T-helper 9 cell (primary cell): ENCODE measurements around the gene PRIMA1.

Experiments used
- DNase-seq: peaks from one replicate; pipeline ENCODE4 v3.0.0-alpha.2; 2020

PRIMA1 gene

DNA sequence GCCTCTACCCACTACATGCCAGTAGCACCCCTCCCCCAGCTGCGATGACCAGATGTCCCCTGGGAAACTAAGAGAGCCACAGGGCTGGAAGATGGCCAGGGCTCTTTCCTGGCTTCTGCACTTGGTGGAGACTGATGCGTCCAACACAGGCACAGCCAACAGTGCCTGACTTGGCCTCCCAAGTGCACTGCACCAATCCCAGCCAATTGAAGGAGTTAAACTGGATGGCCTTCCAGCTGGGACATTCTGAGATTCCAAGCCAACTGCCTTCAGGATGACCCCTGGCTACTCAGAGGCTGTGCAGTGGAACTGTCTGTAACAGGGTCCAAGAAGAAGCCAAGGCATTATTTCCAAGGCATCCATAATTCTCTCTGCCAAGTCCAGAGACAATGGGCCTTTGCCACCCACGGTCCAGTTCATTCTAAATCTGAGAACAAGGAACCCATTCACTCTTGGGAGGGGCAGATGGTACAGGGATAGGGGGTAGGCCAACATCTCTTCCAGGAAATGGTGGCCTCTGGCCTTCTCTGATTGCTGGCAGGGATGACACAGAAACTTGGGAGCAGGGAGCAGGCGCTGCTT is 35.2 kb downstream of the PRIMA1 start:
- no peak for DNase-seq

DNA sequence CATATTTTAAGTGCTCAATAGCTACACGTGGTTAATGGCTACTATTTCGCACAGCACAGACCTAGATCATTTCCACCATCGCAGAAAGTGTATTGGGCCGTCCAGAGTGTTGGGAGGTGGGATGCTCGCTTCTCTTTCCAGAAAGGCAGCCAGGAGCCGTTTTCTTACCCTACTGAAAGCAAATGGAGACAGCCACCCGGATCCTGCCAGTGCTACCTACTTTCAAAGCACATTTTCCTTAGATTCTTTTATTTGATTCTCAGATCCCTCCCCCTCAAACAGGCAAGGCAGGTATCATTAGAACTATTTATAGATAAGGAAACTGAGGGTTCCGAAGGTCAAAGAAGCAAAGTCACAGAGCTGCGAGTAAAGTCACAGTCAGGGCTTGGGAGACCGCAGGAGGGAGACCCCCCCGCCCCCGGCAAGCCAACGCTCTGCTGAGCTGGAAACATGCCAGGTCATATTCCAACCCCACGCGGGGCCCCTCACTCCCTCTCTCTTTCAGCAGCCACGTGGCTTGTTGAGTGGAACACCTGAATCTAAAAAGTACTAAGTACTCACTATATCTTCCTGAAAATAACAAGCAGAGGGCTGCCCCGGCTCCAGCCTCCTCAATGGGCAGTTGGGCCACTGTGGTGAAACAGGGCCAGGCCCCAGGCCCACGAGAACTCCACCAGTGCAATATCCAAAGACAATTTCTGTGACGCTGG is 36.2 kb downstream of the PRIMA1 start:
- DNase-seq, result no peak

DNA sequence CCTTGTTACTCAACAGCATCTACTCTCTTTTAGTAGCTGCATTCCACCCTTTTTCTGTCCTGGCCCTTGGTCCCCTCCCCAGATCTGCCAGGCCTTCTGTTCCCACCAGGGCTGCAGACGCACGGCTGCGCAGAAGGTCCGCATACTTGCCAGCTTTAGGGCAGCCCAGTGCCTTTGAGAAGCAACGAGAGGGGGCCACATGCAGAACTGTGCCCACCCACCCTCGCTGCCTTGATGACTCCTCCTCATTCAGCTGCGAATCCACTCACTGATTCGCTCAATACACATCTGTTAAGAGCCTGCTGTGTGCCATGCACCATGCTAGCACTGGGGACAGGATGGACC is 39.2 kb downstream of the PRIMA1 start:
- no peak for DNase-seq

DNA sequence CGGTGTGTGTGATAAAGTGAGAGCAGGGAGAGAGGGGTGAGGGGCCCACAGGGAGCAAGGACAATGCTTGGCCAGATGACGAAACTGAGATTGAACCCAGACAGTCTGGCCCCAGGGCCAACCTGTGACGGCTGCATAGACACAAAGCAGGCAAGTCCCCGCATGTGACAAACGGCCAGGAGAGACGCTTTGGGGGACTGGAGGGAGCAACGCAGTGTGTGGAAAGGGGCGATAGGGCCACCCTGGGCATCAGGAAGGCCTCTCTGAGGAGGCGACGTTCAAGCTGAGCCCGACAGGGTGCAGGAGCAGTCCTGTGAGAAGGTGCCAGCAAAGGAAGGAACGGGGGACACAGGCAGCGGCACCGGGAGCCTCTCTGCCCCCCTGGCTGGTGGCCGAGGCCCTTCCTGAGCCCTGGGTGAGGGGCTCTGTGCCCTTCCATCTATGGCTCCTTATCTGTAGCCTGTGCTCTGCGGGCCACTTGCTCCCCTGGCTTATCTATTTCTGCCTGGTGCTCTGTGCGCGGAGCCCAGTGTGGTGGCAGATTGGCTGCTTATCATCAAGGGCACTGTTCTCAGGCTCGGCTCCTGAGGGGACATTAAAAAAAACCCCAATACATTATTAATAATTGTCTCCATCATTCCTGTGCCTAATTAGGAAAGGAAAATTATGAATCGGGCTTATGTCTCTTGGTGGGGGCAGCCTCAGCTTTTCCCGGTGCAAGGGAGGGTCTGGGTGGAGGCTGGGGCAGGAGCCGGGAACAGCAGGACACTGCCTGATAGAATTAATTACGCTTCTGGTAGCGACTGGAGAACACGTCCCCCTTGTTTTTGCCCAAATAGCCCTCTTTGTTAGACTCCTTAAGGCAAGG is 39.8 kb downstream of the PRIMA1 start:
- DNase-seq, result no peak

DNA sequence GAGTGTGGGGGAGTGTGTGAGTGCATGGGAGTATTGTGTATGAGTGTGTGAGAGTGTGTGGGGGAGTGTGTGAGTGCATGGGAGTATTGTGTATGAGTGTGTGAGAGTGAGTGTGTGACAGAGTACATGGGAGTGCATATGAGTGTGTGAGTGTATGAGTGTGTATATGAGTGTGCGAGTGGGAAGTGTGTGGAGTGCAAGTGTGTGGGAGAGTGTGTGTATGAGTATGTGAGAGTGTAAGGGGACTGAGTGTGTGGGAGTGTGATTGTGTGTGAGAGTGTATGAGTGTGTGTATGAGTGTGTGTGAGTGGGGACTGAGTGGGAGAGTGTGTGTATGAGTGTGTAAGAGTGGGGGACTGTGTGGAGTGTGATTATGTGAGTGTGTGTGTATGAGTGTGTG is 40.7 kb downstream of the PRIMA1 start:
- no peak for DNase-seq

DNA sequence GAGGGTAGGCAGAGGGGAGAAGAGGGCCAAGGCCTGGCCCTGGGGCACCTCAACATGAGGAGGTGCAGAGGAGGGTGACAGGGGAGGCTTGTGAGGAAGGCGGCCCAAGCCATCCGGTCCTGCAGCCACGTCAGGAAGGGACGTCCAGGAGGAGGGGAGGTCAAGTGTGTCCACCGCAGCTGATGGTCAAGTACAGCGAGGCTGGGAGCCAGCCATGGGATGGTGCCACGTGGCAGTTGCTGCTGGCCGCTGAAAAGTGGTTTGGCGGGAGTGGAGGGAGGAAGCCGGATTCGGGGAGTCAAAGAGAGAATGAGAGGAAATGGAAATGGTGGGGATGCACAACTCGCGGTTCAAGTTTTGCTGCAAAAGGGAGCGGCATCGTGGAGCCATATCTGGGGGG is 41.2 kb downstream of the PRIMA1 start:
- DNase-seq, result no peak

DNA sequence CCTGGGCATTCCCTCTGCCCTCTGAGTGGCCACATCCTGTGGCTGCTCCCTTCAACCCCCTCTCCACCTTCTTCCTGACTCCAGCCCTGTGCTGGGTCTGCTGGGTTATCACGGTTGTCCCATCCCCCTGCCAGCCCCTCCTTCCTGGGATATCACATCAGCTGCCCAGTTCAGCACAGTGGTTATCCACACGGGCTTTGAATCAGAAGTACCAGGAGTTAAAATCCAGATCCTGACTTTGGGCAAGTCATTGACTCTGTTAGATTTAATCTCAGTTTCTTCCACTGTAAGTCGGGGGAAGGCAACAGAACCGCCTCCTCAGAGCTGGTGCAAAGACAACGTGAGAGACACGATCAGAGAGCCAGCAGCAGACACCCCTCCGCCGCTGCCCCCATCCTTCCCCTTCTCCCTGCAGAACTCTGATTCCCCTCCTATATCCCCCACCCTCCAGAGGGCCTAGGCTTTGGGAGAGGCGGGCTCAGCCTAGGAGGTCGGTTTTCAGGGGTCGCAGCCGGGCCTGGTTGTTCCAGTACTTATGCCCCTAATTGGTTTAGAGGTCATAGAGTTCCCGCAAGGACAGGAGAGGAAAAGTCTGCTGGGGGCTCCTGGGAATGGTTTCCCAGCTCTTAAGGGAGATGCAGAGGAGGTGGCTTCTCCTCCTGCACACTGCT is 42.5 kb downstream of the PRIMA1 start:
- DNase-seq, result no peak

DNA sequence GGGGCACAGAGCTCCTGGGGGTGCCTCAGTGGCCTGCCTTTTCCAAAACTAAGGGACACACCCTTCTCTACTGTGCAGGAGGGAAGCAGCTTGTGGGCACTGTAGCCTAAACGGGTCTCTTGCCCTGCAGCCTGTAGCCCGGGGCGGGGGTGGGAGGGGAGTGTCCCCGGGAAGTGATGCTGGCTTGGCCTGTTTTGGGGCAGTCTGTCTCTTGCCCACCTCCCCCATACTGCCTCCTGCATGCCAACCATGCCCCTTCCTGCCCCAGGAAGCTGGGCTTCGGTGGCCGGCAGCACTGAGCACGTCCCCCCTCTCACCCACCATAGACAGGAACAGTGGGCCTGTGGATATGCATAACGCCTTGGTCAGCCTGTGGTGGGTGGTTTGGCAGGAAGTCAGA is 43.4 kb downstream of the PRIMA1 start:
- DNase-seq, result no peak

DNA sequence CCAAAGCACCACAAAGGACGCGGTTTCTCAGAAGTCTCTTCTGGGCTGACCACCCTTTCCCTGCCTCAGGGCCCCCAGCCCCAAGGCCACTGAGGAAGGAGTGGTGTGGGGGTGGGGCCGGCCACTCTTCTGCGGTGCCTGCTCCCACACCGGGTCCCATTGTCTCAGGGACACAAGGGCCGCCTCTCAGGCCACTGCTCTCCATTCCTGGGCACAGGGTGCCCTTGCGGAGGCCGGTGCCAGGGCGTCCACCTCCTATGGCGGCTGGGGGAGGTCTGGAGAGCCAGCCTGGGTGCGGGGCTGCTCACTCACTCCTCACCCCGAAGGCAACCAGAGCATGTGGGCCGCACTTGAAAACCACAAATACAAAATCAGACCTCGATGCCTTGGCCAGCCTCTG is 44.1 kb downstream of the PRIMA1 start:
- no peak for DNase-seq

DNA sequence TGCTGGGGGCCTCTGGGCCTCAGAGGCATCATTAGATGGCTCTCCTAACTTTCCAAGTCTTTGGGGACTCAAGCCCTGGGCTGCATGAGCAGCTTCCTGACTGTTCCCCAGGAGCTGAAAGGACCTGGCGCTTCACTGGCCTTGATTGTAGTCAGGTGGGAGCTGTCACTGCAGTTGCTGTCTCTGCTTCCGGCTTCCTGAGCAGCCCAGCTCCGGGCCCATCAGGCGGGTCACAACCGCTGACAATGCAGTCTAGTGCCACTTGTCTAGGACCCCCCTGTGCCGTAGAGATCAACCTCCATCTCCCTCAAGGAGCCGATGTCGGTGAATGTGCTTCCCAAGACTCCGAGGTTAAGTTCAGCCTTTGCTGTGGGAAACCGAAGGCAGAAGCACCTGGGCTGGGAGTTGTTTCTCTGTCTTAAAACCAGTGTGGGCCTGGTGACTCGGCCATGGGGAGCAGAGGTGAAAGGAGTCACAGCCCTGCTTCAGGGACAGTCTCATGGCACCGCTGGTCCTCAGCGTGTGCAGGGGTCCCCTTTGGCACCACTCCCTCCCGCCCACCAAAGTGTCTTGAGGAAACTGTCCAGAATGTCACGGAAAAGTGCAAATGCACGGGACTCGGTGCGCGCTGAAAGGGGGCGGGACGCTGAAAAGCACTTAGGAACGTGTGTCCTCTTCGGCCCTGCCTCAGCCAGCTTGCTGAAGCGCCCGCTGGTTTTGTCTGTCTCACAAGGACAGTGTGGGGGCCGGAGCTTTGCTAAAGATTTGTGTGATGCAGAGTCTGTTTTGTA is 44.8 kb downstream of the PRIMA1 start:
- DNase-seq, result no peak

DNA sequence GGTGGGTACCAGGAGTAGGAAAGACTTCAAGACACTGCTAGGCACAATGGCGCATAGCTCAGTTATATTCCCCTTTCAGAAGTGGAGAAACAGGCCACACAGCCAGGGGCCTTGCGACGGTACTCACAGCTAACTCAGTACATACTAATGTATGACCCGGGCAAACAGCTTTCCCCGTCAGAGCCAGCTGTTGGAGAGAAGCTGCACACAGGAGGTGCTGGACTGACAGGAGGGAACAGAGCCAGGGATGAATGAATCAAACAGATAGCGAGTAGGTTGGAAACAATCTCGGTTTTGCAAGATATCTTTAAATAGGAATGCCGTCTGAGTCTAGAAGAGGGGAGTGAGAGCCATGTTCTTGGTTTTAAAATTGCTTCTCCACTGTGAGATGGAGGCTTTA is 45.5 kb downstream of the PRIMA1 start:
- DNase-seq, result no peak

DNA sequence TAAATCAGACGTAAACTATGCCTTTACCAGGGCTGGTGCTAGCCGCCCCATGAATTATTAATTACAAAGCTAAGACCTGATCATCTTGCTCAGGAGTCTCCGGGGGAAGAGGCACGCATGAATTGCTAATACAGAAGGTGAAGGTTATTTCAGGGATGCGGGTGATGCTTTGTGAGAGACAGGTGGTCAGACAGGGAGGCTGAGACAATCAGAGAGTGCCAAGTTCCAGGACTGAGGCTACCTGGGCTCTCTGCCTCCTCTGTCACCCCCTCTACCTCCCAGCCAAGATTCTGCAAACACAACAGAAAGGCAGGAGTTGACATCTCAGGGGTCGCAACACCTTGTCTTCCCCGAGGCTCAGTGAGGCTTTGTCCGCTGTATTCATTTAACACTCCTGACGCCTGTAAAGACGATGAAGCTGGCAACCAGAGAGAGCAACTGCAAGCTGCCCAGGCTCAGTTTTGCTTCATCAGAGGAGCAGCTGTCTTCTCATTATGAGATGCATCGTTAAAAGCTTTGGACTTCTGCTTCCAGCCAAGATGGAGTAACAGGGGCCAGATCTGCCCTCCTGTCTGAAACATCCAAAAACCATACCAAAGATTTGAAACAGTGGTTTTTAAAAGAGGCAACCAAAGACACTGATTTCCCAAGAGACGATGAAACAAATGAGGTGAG is 46.6 kb downstream of the PRIMA1 start:
- no peak for DNase-seq

DNA sequence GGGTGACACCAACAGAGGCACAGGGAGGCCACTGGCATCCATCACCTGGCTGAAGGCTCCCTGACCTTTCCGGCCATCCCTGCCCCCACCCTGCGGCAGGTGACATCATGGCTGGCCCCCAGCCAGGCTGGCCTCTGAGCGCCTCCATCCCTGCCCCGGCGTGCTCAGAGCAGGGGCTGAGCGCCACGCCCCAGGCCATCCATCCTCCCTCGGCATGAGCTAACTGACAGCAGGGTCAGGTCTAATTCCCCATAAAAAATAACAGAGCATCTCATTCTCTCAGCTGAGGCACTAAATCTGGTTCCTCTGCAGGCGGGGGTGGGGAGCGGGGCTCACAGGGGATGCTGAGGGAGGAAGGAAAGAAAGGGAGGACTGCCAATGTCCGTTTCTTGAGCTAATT is 50.7 kb downstream of the PRIMA1 start:
- DNase-seq, result no peak

DNA sequence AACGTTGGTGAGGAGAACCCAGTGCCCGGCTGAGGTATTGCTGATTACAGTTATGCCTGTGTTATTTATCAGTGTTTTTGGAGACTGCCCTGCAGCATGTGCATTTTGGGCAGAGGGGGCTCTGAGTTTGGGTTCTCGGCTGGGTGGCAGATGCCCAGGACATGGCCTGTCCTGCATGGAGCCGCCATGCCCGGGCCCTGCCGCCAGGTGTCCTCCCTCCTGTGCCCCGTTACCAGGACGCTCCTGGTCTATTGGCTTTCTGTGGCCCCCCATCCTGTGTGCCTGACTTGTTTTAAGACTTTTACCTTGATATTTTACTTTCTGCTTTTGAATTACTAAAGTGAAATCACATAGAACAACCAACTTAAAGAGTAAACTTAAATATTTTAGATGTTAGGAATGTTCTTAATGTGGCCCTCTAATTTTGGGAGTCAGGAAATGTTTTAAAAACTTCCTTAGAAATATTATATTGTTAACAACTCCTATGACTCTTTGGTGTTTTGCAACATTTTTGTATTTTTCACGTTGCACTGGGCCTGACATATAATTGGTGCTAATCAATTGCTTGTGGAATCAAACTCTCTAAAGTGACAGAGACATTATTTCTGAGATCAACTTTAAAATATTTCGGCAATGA is 51.8 kb downstream of the PRIMA1 start:
- DNase-seq, result no peak

DNA sequence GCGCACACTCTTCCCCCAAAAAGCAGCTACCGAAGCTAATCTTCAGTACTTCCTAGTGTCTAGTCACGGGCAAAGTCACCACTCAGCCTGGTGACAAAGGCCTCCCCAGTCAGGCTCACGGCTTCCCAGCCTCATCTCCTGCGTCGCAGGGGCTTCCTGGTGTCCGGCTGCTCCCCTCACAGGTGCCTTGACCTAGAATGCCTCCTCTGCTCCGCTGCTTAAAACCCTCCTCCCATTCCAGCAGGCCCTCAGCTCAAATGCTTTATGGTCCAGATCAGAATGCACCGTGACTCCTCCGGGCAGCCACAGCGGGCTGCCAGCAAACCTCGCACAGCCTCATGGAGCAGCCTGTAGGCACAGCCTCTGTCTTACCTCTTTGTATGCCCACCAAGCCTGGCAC is 53.1 kb downstream of the PRIMA1 start:
- DNase-seq, result no peak

DNA sequence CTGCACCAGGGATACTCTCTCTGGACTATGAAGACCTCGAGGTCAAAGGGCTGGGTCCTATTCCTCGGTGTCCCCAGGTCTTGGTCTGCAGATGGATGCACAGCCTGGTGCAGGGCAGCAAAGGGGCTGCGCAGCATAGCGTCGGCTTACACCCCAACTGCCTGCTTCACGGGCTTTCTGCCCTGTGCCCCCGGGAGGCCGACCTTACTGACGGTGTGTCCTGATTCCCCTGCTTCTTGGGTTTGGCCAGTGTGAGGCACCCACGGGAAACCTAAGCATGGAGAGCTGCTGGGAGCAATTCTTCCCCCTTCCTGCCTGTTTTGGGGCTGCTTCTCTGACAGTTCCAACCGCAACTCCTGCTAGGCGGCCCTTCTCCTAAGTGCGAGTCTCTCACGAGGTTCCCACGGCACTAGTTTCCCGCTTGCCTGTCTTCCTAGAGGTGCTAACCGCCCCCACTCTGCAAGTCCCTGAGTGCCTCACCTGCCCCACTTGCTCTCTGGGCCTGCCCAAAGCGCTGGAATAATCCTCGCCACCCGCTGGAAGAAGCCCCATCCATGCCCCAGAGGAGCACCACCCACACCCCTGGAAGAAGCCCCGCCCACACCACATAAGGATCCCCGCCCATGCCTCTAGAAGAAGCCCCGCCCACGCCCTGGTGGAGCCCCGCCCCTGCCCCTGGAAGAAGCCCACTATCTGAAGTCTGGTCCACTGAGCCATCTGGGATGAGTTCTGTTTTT is 54.0 kb downstream of the PRIMA1 start:
- DNase-seq, result no peak

DNA sequence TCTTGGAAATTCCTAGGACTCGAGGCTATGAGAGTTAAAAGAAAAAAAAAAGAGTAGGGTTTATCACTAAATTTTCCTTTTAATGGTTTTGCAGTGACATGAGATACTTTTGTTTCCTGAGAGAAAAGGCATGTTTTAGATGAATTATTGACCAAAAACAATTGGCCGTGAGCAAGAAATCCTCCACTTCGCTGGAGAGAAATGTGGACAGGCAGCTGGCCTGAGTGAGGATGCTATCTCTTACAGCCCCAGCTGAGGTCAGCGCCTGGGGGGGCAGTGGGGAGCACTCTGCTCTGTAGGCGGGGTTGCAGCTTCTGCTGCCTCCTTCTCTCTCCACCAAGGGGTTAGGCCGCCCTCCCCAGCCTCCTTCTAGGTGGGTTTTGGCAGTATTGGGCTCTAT is 54.7 kb downstream of the PRIMA1 start:
- no peak for DNase-seq

DNA sequence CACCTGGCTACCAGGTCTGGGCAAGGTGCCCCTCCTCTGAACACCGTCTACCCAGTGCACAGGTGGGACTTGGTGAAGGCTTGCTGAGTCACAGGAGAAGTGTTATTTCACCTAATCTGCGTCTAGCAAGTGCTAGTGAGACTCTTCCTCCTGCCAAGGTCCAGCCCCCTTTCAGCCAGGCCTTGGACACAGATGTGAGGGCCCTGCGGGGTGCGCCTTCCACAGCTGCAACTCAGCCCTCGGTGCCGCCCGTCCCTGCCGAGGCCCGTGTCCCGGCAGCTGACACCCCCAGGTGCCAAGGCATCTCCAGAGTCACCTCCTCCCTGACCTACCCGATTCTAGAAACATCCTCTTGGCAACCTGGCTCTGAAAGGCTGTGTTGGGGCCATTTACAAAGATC is 55.1 kb downstream of the PRIMA1 start:
- no peak for DNase-seq

DNA sequence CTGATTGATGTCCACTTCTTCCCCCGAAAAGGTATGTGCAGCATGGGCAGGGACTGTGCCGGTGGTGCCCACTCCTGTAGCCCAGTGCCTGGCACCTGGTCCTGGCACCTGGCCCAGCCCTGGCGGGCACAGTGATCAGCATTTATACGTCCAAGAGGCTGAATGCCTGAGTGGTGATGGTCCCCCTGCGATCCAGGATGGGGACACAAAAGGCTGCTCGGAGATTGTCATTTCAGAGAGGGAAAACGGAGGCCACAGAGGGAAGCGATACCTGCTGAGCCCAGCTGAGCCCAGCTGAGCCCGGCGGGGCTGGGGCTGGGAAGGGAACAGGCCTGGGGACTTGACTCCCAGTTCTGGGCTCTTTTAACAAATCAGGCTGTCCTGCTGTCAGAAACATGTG is 55.8 kb downstream of the PRIMA1 start:
- DNase-seq, result no peak

DNA sequence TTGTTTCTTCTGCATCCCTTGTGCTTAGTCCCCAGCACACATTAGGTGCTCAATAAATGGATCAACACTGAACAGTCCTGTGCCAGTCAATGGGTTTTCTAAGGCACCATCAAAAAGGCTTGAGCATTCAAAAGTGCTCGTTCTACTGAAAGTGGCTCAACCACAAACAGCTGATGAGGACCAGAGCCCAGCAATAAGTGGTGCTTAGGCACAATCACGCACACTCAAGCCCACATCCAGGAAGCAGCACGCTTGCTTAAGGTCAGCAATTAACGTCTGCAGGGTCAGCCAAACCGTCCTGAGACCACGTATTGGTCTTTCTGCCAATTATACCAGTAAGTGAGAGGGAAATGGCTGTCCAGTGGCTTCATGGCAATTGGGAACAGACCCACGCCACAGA is 56.5 kb downstream of the PRIMA1 start:
- DNase-seq, result no peak

DNA sequence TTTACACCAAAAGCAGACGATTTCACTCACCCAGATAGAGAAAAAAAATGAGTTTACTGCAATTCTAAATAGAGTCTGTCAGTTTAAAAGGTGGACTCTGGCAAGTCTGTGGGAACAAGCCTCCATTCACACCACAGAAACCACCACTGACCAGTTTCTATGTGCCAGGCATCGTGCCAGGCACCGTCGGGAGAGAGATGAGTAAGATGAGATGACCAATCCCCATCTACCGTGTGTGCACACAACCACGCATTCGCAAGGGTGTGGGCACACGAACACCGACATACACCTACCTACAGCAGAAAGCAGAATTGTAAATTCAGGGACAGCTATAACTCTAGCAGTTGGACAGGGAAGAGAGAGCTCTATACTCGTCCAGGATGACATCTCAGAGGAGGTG is 58.3 kb downstream of the PRIMA1 start:
- DNase-seq, result no peak
